Amniotic stem cell (primary cell): Measurements from ENCODE around the gene SEH1L.
"Not testable (repeated sequence)": the region's sequence is repeated elsewhere in the genome, so short reads cannot be mapped to it uniquely, and the experiment has no call there.

Experiments used
- DNase-seq: peaks from one replicate; lab custom pipeline; 2025; lab: John Stamatoyannopoulos, UW

SEH1L gene

GRCh38 chr18:12995952-12996477 lies 48.2 kb downstream of the SEH1L start:
- no peak for DNase-seq

GRCh38 chr18:12996661-12997292 lies 49.0 kb downstream of the SEH1L start:
- no peak for DNase-seq

- not testable (repeated sequence) for DNase-seq
These were observed 49.5 kb downstream of the SEH1L start for GRCh38 chr18:12997330-12997729.

GRCh38 chr18:12998332-12999060 lies 50.7 kb downstream of the SEH1L start:
- DNase-seq: no peak

GRCh38 chr18:13003466-13003896 lies 55.7 kb downstream of the SEH1L start:
- no peak for DNase-seq

GRCh38 chr18:13004396-13004795 lies 56.6 kb downstream of the SEH1L start:
- no peak for DNase-seq

- no peak for DNase-seq
These were observed 57.5 kb downstream of the SEH1L start for GRCh38 chr18:13005289-13005688.

- no peak for DNase-seq
These were observed 58.9 kb downstream of the SEH1L start for GRCh38 chr18:13006531-13007247.

- DNase-seq: no peak
These were observed 59.4 kb downstream of the SEH1L start for GRCh38 chr18:13007248-13007560.

GRCh38 chr18:13011719-13012118 lies 63.9 kb downstream of the SEH1L start:
- no peak for DNase-seq

GRCh38 chr18:13014232-13014631 lies 66.4 kb downstream of the SEH1L start:
- DNase-seq: no peak

- no peak for DNase-seq
These were observed 67.0 kb downstream of the SEH1L start for GRCh38 chr18:13014818-13015217.

GRCh38 chr18:13017247-13017875 lies 69.5 kb downstream of the SEH1L start:
- no peak for DNase-seq

- DNase-seq: no peak
These were observed 70.6 kb downstream of the SEH1L start for GRCh38 chr18:13018374-13018773.

- DNase-seq: no peak
These were observed 71.5 kb downstream of the SEH1L start for GRCh38 chr18:13019301-13019700.

GRCh38 chr18:13022644-13023043 lies 74.8 kb downstream of the SEH1L start:
- no peak for DNase-seq

GRCh38 chr18:13025233-13025632 lies 77.4 kb downstream of the SEH1L start:
- DNase-seq: no peak

GRCh38 chr18:13026583-13027270 lies 78.9 kb downstream of the SEH1L start:
- no peak for DNase-seq

GRCh38 chr18:13028869-13029268 lies 81.1 kb downstream of the SEH1L start:
- DNase-seq: no peak

GRCh38 chr18:13032173-13032572 lies 84.4 kb downstream of the SEH1L start:
- no peak for DNase-seq

GRCh38 chr18:13035249-13035914 lies 87.6 kb downstream of the SEH1L start:
- peak; percentile 36 for DNase-seq
